ENCODE data around the gene GNAI2.
"Not testable (repeated sequence)": the region's sequence is repeated elsewhere in the genome, so short reads cannot be mapped to it uniquely, and the experiment has no call there.

The GNAI2 gene

DNA sequence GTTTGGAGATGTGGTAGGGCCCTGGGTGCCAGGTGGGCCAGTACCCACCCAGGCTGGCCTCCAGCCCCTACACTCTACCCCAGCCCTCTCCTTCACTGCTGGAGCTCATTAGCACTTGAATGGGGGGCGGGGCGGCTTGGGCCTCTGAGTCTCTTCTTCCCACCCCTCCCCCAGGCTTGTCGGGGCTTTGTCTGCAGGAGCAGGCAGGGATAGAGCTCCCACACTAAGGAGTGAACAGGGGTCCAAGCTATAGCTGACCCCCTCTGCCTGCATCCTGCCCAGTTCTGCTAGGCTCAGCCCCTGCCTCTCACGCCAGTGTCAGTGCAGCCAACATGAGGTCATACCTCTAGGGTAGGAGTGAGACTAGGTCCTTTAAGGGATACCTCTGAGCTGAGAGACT lies 5.2 kb downstream of the GNAI2 start:
- Histone ChIP-seq H3K9me3 (ENCODE audit: insufficient read depth, low read length) (no peaks in the 10 kb centered on the region), H3K4me3 (ENCODE audit: insufficient read length, low read depth) (peak overlapping the region; percentile 21), H3K36me3 (ENCODE audit: insufficient read depth, insufficient read length, low read length) (peaks cover 65% of the 10 kb centered on the region), H3K9ac (ENCODE audit: insufficient read length, low read depth) (peak overlapping the region; percentile 83), H3K4me1 (ENCODE audit: insufficient read depth, insufficient read length) (peaks cover 64% of the 10 kb centered on the region), H3K27me3 (ENCODE audit: insufficient read depth, insufficient read length) (no peaks in the 10 kb centered on the region)
- TF ChIP-seq ZNF274 (IDR thresholded peaks at IDR 0.05; ENCODE audit: low read depth, low read length), result no peak
- TF ChIP-seq SUZ12 (IDR thresholded peaks at IDR 0.05; ENCODE audit: extremely low read depth, insufficient read depth, insufficient read length), result no peak
- no peak for TF ChIP-seq YY1 (IDR thresholded peaks at IDR 0.05; ENCODE audit: insufficient read depth, insufficient read length)
- DNase-seq (ENCODE audit: low read depth, low spot score), result peak; percentile 94

- TF ChIP-seq SUZ12 (IDR thresholded peaks at IDR 0.05; ENCODE audit: extremely low read depth, insufficient read depth, insufficient read length) (no peak), YY1 (IDR thresholded peaks at IDR 0.05; ENCODE audit: insufficient read depth, insufficient read length) (no peak), ZNF274 (IDR thresholded peaks at IDR 0.05; ENCODE audit: low read depth, low read length) (no peak)
- H3K9ac ChIP-seq (ENCODE audit: insufficient read length, low read depth), result peak overlapping the region; percentile 83
- peaks cover 70% of the 10 kb centered on the region for H3K4me1 ChIP-seq (ENCODE audit: insufficient read depth, insufficient read length)
- H3K36me3 ChIP-seq (ENCODE audit: insufficient read depth, insufficient read length, low read length), result peaks cover 65% of the 10 kb centered on the region
- H3K27me3 ChIP-seq (ENCODE audit: insufficient read depth, insufficient read length), result no peaks in the 10 kb centered on the region
- no peaks in the 10 kb centered on the region for H3K9me3 ChIP-seq (ENCODE audit: insufficient read depth, low read length)
- DNase-seq (ENCODE audit: low read depth, low spot score), result no peak
- H3K4me3 ChIP-seq (ENCODE audit: insufficient read length, low read depth), result peak overlapping the region; percentile 21
Measured at GRCh38 chr3:50241713-50242380, 5.8 kb downstream of the GNAI2 start.

DNA sequence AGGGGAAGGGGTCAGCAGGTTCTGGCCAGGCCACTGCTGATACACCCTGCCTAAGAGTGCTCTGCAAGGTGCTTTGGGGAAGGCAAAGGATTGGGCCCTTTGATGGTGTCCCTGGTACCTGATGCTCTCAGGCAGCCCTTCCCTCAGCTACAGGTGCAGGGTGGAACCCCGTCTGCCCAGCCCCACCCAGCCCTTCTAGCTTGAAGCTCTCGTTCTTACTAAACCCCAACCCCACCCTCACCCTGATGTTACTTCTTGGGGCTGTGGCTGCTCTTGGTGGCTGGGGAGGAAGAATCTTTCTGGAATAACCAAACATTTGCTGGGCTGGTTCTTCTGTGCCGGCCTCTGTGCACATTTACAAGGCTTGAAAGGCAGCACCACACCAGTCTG lies 6.4 kb downstream of the GNAI2 start:
- H3K4me1 ChIP-seq (ENCODE audit: insufficient read depth, insufficient read length), result peaks cover 72% of the 10 kb centered on the region
- TF ChIP-seq ZNF274 (IDR thresholded peaks at IDR 0.05; ENCODE audit: low read depth, low read length), result no peak
- TF ChIP-seq YY1 (IDR thresholded peaks at IDR 0.05; ENCODE audit: insufficient read depth, insufficient read length), result no peak
- no peak for DNase-seq (ENCODE audit: low read depth, low spot score)
- peak overlapping the region; percentile 39 for H3K9ac ChIP-seq (ENCODE audit: insufficient read length, low read depth)
- H3K4me3 ChIP-seq (ENCODE audit: insufficient read length, low read depth), result no peak overlapping the region
- H3K9me3 ChIP-seq (ENCODE audit: insufficient read depth, low read length), result no peaks in the 10 kb centered on the region
- peaks cover 68% of the 10 kb centered on the region for H3K36me3 ChIP-seq (ENCODE audit: insufficient read depth, insufficient read length, low read length)
- H3K27me3 ChIP-seq (ENCODE audit: insufficient read depth, insufficient read length), result no peaks in the 10 kb centered on the region

DNA sequence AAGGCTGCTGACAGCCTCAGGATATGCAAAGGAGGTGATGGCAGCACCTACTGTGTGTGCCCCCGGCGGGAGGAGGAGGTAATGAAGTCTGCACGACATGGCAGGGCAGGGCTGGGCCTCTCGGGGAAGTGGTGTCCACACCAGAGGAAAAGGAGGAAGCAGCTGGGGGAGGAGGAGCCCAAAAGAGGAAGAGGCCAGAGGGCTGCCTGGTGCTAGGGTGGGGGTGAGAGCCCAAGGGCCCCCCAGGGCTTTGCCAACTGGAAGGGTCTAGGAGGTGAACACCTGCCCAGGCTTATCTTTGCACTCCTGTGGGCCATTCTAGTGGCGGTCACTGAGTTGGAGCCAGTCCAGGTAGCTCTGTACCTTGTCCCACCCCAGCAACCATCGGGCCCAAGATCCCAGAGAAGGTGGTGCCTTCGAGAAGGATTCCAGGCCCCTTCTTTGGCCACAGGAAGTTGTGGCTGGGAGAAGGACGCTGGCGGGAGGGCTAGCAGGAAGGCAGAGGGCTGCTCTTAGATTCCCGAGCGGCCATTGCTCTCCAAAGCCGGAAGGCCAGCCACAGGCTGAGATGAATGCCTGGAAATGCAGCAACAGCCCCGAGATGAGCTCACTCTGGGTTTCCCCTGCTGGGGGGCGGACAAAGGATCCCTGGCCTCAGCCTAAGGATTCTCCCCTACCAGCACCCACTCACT lies 7.0 kb downstream of the GNAI2 start:
- TF ChIP-seq ZNF274 (IDR thresholded peaks at IDR 0.05; ENCODE audit: low read depth, low read length) (no peak), YY1 (IDR thresholded peaks at IDR 0.05; ENCODE audit: insufficient read depth, insufficient read length) (no peak), SUZ12 (IDR thresholded peaks at IDR 0.05; ENCODE audit: extremely low read depth, insufficient read depth, insufficient read length) (no peak)
- Histone ChIP-seq H3K27me3 (ENCODE audit: insufficient read depth, insufficient read length) (no peaks in the 10 kb centered on the region), H3K9me3 (ENCODE audit: insufficient read depth, low read length) (no peaks in the 10 kb centered on the region), H3K36me3 (ENCODE audit: insufficient read depth, insufficient read length, low read length) (peaks cover 69% of the 10 kb centered on the region), H3K4me1 (ENCODE audit: insufficient read depth, insufficient read length) (peaks cover 69% of the 10 kb centered on the region), H3K4me3 (ENCODE audit: insufficient read length, low read depth) (no peak overlapping the region), H3K9ac (ENCODE audit: insufficient read length, low read depth) (no peak overlapping the region)
- DNase-seq (ENCODE audit: low read depth, low spot score), result no peak

DNA sequence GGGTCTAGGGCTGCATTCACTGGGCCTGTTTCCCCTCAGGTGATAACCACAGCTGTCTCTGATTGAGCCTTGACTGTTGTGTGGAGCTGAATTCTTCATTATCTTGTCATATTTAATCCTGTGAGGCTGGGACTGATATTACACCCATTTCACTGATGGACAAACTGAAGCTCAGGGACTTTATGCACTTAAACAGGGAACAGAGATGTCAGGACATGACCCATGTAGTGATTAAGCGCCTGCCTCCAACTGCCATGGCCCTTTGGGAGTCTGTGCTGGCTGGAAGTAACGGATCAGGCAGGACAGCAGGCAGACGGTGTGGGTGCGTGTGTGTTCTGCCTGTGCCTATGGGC lies 7.5 kb downstream of the GNAI2 start:
- Histone ChIP-seq H3K4me3 (ENCODE audit: insufficient read length, low read depth) (no peak overlapping the region), H3K9me3 (ENCODE audit: insufficient read depth, low read length) (no peaks in the 10 kb centered on the region), H3K4me1 (ENCODE audit: insufficient read depth, insufficient read length) (peaks cover 69% of the 10 kb centered on the region), H3K9ac (ENCODE audit: insufficient read length, low read depth) (peak overlapping the region; percentile 52), H3K27me3 (ENCODE audit: insufficient read depth, insufficient read length) (no peaks in the 10 kb centered on the region), H3K36me3 (ENCODE audit: insufficient read depth, insufficient read length, low read length) (peaks cover 68% of the 10 kb centered on the region)
- TF ChIP-seq YY1 (IDR thresholded peaks at IDR 0.05; ENCODE audit: insufficient read depth, insufficient read length) (no peak), SUZ12 (IDR thresholded peaks at IDR 0.05; ENCODE audit: extremely low read depth, insufficient read depth, insufficient read length) (no peak), ZNF274 (IDR thresholded peaks at IDR 0.05; ENCODE audit: low read depth, low read length) (no peak)
- no peak for DNase-seq (ENCODE audit: low read depth, low spot score)

GRCh38 chr3:50244813-50245212 lies 8.8 kb downstream of the GNAI2 start:
- H3K36me3 ChIP-seq (ENCODE audit: insufficient read depth, insufficient read length, low read length), result peaks cover 68% of the 10 kb centered on the region
- peak overlapping the region; percentile 15 for H3K9ac ChIP-seq (ENCODE audit: insufficient read length, low read depth)
- H3K4me3 ChIP-seq (ENCODE audit: insufficient read length, low read depth); H3K27me3 ChIP-seq (ENCODE audit: insufficient read depth, insufficient read length); DNase-seq (ENCODE audit: low read depth, low spot score); H3K9me3 ChIP-seq (ENCODE audit: insufficient read depth, low read length): not testable (repeated sequence)
- H3K4me1 ChIP-seq (ENCODE audit: insufficient read depth, insufficient read length), result peaks cover 74% of the 10 kb centered on the region

DNA sequence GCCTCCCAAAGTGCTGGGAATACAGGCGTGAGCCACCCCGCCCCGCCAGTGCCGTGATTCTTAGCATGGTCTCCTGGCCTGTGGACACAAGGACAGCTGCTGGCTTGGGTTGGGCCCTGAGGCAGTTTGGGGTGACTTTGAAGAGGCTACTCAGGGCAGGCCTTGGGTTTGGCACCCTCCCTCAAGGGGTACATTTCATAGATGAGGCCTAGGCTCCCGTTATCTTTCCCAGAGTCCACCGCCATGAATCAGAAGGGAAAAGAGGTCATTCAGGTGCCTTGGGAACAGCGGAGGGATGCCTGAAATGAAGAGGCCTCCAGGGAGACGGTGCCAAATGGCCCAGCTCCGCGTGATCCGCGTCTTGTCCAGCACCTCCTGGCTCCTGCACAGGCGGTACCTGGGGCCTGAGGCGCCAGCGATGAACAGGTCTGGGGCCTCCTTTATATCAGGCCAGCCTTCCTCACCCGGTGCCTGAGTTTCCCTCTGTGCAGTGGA lies 9.3 kb downstream of the GNAI2 start:
- no peaks in the 10 kb centered on the region for H3K9me3 ChIP-seq (ENCODE audit: insufficient read depth, low read length)
- no peak for DNase-seq (ENCODE audit: low read depth, low spot score)
- no peak overlapping the region for H3K4me3 ChIP-seq (ENCODE audit: insufficient read length, low read depth)
- no peaks in the 10 kb centered on the region for H3K27me3 ChIP-seq (ENCODE audit: insufficient read depth, insufficient read length)
- H3K4me1 ChIP-seq (ENCODE audit: insufficient read depth, insufficient read length), result peaks cover 75% of the 10 kb centered on the region
- no peak for TF ChIP-seq YY1 (IDR thresholded peaks at IDR 0.05; ENCODE audit: insufficient read depth, insufficient read length)
- H3K36me3 ChIP-seq (ENCODE audit: insufficient read depth, insufficient read length, low read length), result peaks cover 69% of the 10 kb centered on the region
- H3K9ac ChIP-seq (ENCODE audit: insufficient read length, low read depth), result peak overlapping the region; percentile 76
